Stimulated activated effector memory CD8-positive, alpha-beta T cell treated with anti-CD3 and anti-CD28 coated beads, Interleukin-12 subunit alpha, Interleukin-12 subunit beta, amount 100 ng/mL, for 72 hours (primary cell): ENCODE data around the gene PALLD.

Experiments used
- ATAC-seq: fragments of 150-1000 bp; cut with Tn5 transposase; 2 replicates; pipeline ENCODE4 v1.10.0; 2021
- DNase-seq, 2 donors: peaks; one replicate each; pipeline ENCODE4 v3.0.0; 2021 to 2022; ENCODE audit warnings: low spot score in 2 of 2
- H3K27ac Mint-ChIP-seq: one replicate; pipeline ENCODE4 v1.8.0; 2022; ENCODE audit warnings: mild to moderate bottlenecking, mixed read lengths
- H3K36me3 Mint-ChIP-seq: one replicate; pipeline ENCODE4 v1.8.0; 2022; ENCODE audit warnings: mild to moderate bottlenecking, mixed read lengths
- H3K4me1 Mint-ChIP-seq: one replicate; pipeline ENCODE4 v1.8.0; 2022; ENCODE audit warnings: mixed read lengths
- H3K4me3 Mint-ChIP-seq: one replicate; pipeline ENCODE4 v1.8.0; 2022; ENCODE audit warnings: mild to moderate bottlenecking, mixed read lengths
- H3K9me3 Mint-ChIP-seq: one replicate; pipeline ENCODE4 v1.8.0; 2022; ENCODE audit warnings: mixed read lengths

Gene PALLD

DNA sequence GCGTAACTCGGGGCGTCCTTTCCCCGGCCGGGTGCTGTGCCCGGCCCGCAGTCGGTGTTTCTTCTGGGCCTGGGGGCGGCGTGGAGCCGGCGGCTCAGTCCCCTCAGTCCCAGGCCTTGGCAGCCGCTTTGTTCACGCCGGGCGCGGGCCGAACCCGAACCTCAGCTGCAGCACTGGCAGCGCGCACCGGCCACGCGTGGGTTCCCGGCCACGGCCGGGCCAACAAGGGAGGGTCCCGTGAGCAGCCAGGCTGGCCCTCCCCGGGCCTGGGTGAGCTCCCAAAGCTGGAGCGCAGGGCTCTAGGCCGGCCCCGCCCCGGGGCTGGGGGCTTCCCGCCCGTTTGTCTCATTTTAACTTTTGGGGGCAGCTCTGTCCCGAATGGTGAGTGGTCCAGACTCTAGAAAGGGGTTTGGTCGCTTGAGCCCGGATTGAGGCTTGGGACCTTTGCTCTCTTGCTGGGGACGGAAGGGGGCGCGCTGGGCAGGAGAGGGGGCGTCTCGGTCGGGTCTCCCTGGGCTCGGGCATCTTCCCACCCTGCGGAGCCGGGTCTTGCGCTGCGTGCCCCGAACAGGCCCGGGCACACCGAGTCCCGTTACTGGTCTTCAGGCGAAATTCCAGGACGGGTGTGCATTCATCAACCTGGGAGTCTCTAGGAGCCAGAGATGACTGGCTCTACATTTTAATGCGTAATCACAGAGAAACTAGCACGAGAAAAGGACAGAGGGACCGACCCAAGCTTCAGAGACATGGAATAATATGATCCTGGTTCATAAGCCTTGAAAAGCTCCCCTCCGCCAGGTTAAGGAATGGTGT is 336.1 kb downstream of the PALLD start:
- Mint-ChIP-seq H3K4me3 (peak overlapping the region; percentile 77), H3K27ac (no peak overlapping the region), H3K36me3 (no peaks in the 10 kb centered on the region), H3K9me3 (no peaks in the 10 kb centered on the region), H3K4me1 (peaks cover 18% of the 10 kb centered on the region)
- no peak for DNase-seq
- no peak for ATAC-seq

DNA sequence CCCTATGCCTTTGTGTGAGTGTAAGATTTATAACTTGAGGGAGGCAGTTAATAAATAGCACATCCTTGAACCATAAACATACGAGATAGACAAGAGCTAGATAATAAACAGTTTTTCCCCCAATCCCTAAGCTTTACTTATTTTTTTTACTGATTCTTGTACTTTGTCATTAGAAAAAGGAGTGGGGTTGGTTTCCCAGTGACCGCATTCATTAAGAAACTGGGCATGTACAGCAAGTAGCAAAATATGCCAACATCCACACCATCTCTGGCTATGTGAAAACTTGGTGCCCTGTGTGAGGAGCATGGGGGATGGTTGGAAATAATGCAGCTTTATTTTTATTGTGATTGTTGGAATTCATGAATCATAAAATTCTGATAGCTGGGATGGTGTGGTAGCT is 337.0 kb downstream of the PALLD start:
- Mint-ChIP-seq H3K4me1 (peaks cover 18% of the 10 kb centered on the region), H3K36me3 (no peaks in the 10 kb centered on the region), H3K27ac (no peak overlapping the region), H3K4me3 (no peak overlapping the region), H3K9me3 (no peaks in the 10 kb centered on the region)
- DNase-seq = no peak
- no peak for ATAC-seq

DNA sequence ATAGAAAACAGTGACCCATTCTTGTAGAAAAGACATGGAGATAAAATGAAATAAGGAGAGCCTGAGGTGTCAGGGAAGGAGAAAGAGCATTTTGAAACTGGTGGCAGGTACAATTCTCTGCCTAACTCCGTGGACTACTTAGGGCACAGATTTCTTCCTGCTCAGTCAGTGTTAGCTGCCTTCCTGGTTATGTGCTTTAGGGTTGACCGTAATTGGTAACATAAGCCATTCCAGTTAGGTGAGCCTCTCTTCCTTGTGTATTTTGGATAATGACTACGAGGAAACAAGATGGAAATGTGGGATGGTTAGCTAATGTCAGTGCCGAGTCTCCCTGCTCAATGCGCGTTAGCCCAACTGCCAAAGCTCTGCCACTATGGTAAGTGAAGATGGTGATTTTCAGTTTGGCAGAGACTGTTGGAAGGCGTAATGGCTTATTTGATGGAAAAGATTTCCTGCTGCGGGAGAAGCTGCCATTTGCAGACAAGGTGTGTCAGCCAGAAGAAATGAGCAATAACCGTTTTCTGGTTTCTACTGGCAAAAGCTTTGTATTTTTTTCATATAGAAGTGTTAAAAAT is 339.1 kb downstream of the PALLD start:
- Mint-ChIP-seq H3K9me3 (no peaks in the 10 kb centered on the region), H3K36me3 (no peaks in the 10 kb centered on the region), H3K4me1 (peaks cover 14% of the 10 kb centered on the region), H3K27ac (no peak overlapping the region), H3K4me3 (no peak overlapping the region)
- ATAC-seq (no peak), DNase-seq (no peak)

DNA sequence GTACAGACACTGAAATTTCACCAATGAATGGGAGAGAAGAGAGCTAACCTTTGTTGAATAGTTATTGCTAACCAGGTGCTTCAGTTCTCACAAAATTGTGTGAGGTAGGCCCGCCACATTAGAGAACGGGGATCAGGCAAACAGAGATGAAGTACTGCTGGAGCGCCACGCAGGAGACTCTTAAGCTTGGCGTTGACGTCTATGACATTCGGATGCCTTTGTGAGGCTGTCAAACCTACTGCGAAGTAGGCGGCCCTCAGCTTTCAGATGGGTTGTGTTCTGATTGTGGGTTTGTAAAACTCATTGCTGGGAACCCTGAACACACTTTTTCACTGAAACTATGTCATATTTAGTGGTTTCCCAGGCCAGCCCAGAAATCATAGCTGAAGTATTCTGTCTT is 339.6 kb downstream of the PALLD start:
- H3K36me3 Mint-ChIP-seq = no peaks in the 10 kb centered on the region
- H3K27ac Mint-ChIP-seq = no peak overlapping the region

DNA sequence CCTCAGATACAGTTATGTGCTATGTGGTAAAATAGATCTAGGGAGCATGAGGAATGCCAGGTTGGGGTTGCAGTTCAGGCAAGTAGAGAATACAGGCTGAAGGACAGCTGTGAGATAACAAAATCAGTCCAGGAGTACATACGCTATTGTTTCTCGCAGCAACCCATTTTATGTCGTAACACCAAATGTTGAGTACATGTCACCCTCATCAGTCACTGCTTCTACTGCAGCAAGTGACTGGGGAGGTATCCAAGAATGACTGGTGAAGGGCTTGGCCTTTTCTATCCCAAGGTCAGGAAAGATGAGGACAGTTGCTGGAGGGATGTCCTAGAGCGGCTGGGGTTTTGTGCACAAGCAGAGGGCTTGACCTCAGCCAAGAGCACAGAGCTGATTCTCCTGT is 341.1 kb downstream of the PALLD start:
- Mint-ChIP-seq H3K36me3 (no peaks in the 10 kb centered on the region), H3K27ac (no peak overlapping the region), H3K9me3 (no peaks in the 10 kb centered on the region), H3K4me1 (no peaks in the 10 kb centered on the region), H3K4me3 (no peak overlapping the region)
- ATAC-seq (no peak), DNase-seq (no peak)

More for the DNA sequence above, 339.6 kb downstream of the PALLD start:
- no peak overlapping the region for H3K4me3 Mint-ChIP-seq
- peak; percentile 34 for ATAC-seq
- H3K9me3 Mint-ChIP-seq = no peaks in the 10 kb centered on the region
- DNase-seq = no peak
- H3K4me1 Mint-ChIP-seq = peaks cover 9% of the 10 kb centered on the region

DNA sequence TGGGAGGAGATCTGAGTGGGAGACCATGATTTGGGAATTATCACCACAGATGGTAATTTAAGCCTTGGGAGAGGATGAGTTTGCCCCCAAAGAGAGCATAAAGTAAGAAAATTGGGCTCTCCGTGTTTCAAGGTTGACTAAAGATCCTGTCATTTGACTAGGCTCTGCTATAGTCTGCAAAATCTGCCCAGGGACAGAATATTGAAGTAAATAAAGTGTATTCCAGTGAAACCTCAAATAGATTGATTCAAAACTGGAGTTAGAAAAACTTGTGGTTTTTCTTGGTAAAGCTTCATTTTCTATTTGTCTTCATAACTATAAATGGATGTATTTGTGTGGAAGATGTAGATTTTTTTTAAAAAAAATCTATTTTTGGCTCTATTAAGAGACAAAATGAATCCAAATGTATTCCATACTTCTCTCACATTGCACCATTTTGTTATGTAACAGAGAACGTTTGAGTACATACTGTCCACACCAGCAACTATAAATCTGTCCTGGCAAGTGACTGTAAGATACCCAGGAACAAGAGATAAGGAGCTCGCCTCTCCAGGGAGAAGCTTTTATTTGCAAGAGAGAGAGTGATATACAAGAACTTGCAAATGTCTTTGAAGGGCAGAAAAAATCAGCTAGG is 343.0 kb downstream of the PALLD start:
- H3K36me3 Mint-ChIP-seq = no peaks in the 10 kb centered on the region
- ATAC-seq = peak; percentile 47
- no peak for DNase-seq
- H3K9me3 Mint-ChIP-seq = no peaks in the 10 kb centered on the region
- H3K4me1 Mint-ChIP-seq = no peaks in the 10 kb centered on the region
- H3K27ac Mint-ChIP-seq = no peak overlapping the region
- H3K4me3 Mint-ChIP-seq = no peak overlapping the region

DNA sequence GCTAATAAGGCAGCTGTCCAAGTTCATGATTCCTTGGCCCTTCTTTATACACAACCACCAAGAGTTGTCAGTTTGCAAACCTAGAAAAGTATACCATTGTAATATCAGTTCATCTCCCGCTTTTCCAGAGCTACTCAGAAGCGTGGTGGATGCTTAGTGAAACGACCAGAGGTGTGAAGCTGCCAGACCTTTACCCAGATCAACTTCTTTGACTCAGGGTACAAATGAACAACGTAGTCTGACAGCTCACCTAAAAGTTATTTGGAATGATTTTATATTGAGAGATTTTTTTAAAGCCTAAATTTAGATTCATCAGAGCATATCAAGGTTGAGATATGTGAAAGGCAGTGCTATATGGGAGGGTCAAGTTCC is 343.5 kb downstream of the PALLD start:
- no peak for ATAC-seq
- DNase-seq = no peak
- Mint-ChIP-seq H3K36me3 (no peaks in the 10 kb centered on the region), H3K4me1 (no peaks in the 10 kb centered on the region), H3K27ac (no peak overlapping the region), H3K9me3 (no peaks in the 10 kb centered on the region), H3K4me3 (no peak overlapping the region)

DNA sequence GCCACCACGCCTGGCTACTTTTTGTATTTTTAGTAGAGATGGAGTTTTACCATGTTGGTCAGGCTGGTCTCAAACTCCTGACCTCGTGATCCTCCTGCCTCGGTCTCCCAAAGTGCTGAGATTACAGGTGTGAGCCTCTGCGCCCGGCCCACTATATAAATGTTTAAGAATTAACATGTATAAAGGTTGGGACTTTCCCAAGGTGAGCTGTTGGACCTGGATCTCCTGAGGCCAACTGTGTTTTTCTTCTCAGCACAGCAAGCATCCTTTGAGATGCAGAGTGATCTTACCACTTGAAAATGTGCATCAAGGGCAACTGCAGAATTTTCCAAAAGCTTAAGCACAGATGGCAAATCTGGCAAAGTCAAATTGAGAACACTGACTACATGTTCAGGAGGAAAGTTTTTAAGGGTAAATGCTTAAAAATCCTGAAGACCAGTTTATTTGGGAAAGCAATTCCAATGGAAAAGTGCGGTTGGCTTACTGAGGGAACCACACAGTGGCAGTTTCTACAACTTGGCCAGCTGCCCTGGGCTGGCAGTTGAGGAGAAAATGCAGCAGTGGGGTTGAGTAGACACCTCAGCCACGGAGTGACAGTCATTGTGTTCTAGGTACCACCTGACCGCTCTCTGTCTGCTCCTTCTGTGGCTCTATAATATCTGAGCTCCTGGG is 344.3 kb downstream of the PALLD start:
- no peak overlapping the region for H3K4me3 Mint-ChIP-seq
- no peaks in the 10 kb centered on the region for H3K9me3 Mint-ChIP-seq
- no peak for DNase-seq
- no peaks in the 10 kb centered on the region for H3K36me3 Mint-ChIP-seq
- H3K27ac Mint-ChIP-seq = no peak overlapping the region
- ATAC-seq = peak; percentile 62
- H3K4me1 Mint-ChIP-seq = no peaks in the 10 kb centered on the region

DNA sequence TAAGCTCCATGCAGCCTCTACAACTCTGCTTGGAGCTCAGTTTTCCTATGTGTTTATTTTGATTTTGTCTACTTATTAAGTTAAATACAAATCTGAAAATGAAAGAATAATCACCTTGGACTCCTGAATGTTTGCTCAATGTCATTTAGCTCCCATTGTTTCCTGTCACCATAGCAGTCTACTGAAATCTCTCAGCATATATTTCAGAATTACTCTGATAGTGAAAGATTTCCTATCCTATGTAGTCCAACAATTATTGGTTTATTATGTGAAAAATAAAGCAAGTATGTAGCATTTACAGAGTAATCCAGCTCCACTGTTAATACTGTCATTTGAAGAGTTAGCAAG is 344.8 kb downstream of the PALLD start:
- Mint-ChIP-seq H3K4me3 (no peak overlapping the region), H3K27ac (no peak overlapping the region), H3K36me3 (no peaks in the 10 kb centered on the region), H3K9me3 (no peaks in the 10 kb centered on the region), H3K4me1 (no peaks in the 10 kb centered on the region)
- DNase-seq (no peak), ATAC-seq (peak; percentile 36)

DNA sequence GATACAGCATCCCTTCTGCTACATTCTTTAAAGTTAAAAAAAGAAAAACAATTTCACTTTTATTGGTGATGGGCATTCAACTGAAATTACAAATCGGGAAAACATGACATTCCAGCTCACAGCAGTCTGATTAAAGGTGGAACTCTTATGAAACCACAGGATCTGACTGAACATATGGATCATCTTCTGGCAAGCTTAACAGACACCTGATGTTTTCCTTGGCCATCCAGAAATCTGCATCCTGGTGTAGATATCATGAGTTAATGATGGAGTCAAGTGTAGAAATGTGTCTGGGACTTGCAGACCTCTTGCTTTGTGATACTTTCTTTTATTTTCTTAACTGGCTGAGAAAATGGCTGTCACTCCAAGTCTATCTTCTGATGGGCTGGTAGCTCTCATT is 345.3 kb downstream of the PALLD start:
- ATAC-seq = no peak
- no peak for DNase-seq
- Mint-ChIP-seq H3K9me3 (no peaks in the 10 kb centered on the region), H3K4me1 (no peaks in the 10 kb centered on the region), H3K36me3 (no peaks in the 10 kb centered on the region), H3K27ac (no peak overlapping the region), H3K4me3 (no peak overlapping the region)

DNA sequence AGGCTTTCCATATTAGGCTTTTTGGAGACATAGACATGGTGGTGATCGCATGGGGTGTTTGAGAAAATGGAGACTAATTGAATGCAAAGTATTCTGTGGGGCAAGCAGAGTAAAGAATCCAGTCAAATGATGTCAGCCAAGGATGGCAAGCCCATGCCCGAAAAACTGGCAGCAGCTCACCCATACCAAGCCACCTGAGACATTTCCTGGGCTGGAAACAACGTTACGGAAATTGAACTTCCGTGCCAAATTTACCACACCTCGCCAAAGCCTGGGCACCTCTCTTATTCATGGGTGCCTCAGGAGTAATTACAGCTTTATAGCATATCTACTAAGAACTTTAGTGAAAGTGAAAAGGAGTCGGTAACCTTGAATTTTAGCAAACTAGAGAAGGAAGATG is 346.8 kb downstream of the PALLD start:
- no peak for ATAC-seq
- no peak overlapping the region for H3K4me3 Mint-ChIP-seq

DNA sequence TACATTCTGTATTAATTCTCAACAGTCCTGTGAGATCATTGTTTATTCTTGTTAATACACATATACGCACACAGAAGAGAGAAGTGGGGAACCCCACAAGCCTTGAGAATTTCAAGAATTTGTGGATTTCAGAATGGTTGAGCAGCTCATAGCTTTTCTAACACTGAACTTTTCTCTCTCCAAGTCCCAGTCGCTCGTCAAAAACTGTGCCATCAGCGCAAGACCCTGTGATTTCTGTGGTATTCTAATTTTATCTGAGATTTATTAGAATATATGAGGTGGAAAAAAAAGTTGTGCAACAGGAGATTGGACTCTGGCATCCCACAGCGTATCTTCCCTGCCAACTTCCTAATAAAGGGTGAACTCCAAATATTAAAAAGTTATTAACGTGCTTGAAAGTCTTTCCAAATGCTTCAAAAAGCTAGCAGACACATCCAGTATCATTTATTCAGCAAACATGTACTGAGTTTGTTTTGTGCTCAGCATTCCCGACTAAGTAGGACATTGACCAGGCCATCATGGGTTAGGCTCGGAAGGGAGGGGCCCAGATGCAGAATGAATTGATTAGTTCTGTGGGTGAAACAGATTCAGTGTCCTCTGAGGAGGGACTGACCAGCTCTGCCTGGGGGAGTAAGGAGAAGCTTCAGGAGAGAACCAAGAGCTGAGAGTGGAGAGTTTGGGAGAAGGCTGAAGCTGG is 347.6 kb downstream of the PALLD start:
- Mint-ChIP-seq H3K9me3 (no peaks in the 10 kb centered on the region), H3K4me1 (peaks cover 5% of the 10 kb centered on the region), H3K27ac (no peak overlapping the region), H3K4me3 (no peak overlapping the region), H3K36me3 (no peaks in the 10 kb centered on the region)
- no peak for ATAC-seq
- DNase-seq = no peak

More for the DNA sequence above, 346.8 kb downstream of the PALLD start:
- Mint-ChIP-seq H3K9me3 (no peaks in the 10 kb centered on the region), H3K36me3 (no peaks in the 10 kb centered on the region), H3K27ac (no peak overlapping the region), H3K4me1 (peaks cover 5% of the 10 kb centered on the region)
- no peak for DNase-seq

DNA sequence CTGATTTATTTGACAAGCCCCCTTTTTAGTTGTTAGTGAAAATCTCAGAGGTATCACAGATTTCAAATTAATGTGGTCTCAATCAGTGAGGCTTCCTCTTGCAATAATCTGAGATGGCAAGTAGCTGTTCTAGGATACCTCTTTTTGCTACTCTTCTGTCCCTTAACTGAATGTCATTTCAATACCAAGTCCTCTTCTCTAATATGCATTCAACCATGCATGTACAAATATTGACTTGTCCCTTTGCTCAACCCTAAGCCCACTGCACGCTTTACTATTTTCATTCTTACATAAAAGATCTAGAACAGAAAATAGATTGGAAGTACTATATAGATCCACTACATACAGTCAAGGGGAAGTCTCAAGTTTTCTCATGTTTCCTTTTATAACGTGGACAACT is 349.0 kb downstream of the PALLD start:
- ATAC-seq (no peak), DNase-seq (no peak)
- Mint-ChIP-seq H3K4me3 (no peak overlapping the region), H3K9me3 (no peaks in the 10 kb centered on the region), H3K27ac (no peak overlapping the region), H3K4me1 (peaks cover 5% of the 10 kb centered on the region), H3K36me3 (no peaks in the 10 kb centered on the region)

DNA sequence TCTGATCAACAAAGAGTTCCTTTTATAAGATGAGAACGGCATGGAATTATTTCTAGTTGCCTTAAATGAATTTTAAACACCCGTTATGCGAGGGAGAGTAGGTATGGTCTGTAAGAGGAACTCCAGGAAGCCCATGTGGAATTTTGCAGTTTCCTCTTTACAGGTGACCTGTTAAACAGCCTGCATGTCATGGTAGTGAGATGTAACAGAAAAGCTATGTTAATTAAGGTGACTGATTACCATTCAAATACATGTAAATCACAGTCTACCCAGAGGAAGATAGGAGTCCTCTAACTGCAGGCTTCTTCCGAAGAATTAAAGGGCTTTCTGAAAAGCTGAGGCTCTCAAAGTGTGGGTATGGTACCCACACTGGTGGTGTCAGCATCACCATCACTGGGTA is 349.6 kb downstream of the PALLD start:
- no peak overlapping the region for H3K4me3 Mint-ChIP-seq
- H3K27ac Mint-ChIP-seq = no peak overlapping the region
- peaks cover 5% of the 10 kb centered on the region for H3K4me1 Mint-ChIP-seq
- ATAC-seq (no peak), DNase-seq (no peak)
- H3K9me3 Mint-ChIP-seq = no peaks in the 10 kb centered on the region
- no peaks in the 10 kb centered on the region for H3K36me3 Mint-ChIP-seq

DNA sequence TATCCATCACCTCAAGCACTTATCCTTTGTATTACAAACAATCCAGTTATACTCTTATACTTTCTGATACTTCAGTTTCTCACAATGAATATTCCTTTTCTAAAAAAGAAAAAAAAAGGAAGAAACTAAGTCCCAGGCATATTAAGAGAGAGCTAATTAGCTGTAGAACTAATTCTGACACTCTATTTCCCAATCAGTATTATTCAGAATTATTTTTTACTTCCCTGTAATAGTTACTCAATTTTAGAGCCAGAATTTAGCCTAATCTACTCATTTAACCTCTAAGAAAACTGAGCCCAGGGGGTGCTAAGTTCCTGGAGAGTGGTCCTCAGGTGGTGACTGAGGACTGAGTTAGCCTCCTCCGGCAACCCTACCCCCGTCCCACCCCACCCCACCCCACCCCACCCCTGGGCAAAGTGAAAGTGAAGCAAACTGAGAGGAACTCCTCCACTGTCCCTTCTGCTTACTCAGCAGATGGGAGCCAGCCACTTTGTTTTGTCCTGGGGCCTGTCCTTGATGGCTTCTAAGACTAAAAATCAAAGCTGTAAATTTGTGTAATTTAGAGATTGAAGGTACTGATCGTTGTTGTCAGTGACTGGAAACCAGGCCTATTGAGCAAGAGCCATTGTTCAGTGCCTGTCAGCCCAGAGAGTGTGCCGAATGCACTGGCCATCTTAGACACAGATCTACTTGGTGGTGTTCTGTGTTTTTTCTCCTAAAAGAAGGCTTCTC is 351.1 kb downstream of the PALLD start:
- Mint-ChIP-seq H3K9me3 (no peaks in the 10 kb centered on the region), H3K4me3 (no peak overlapping the region), H3K36me3 (no peaks in the 10 kb centered on the region), H3K4me1 (peaks cover 5% of the 10 kb centered on the region), H3K27ac (no peak overlapping the region)
- no peak for ATAC-seq
- no peak for DNase-seq
